M059J (cell line): ENCODE data around the gene PAK4. TPM values are rescaled to one million over a fixed set of nuclear protein-coding genes. Genes with fewer than 3 reads are reported as not detected.
"Not testable (repeated sequence)": the region's sequence is repeated elsewhere in the genome, so short reads cannot be mapped to it uniquely, and the experiment has no call there.

Experiments used
- DNase-seq: peaks from one replicate; pipeline ENCODE4 v3.0.0-alpha.2; 2012; ENCODE audit warnings: low read depth
- total RNA-seq: library from RNA; depleted of rRNA; stranded (reverse); fragments of >200 nt; shearing (Covaris generic); gene quantifications from 2 replicates; pipeline ENCODE4 v1.2.3, GENCODE V29; 2014

The PAK4 gene
- total RNA-seq, 1 experiment from 2014 or later = 10.9 TPM

- no peak for DNase-seq
Measured at GRCh38 chr19:39100500-39101166, 25.0 kb upstream of the PAK4 start.

DNA sequence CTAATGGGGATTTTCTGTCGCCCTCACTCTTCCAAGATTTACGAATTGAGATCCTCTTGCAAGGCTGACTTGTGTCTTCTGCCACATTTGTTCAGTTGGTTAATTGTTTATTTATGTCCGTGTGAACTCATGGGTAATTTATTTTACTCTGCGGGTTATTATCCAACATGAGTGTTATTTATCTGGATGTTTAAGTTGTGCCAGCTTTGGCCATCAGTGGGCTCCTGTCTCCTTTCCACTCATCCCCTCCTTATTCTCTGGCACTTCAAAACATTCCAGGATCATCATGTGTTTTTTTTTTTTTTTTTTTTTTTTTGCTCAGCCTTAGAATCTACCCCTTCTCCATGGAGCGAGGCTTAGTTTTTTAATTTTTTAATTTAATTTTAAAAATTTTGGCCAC, 22.4 kb upstream of the PAK4 start:
- no peak for DNase-seq

DNA sequence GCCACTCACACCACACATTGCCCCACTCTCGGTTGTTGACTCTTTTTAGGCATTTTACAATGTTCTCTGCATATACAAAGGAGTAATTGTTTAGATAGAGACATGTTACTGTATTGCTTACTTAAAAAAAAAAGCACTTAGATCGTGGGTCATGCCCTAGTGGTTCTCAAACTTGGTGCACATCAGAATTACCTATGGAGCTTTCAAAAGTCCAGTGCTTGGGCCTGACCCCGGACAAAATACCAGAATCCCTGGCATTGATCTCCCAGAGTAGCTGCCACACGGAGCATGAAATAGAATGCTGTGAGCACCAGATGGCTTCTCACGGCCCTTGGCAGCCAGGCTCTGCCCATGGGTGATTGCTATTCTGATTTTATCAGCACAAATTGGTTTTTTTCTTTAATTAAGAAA, 21.4 kb upstream of the PAK4 start:
- no peak for DNase-seq

DNA sequence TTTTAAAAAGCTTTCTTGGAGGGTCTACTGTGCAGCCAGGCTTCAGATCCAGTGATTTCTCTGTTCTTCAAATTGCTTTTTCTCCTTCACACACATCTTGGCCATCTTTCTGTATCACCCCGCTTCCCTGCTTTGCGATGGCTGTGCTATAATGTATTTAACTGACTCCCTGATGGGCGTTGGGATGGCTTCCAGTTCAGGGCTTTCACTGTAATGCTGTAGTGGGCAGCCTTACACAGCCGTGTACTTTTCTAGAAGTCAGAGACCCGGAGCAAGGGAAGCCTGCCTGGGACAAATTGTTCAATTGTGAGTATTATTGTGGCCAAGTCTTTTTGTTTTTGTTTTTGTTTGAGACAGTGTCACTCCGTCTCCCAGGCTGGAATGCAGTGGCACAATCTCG, 19.4 kb upstream of the PAK4 start:
- no peak for DNase-seq

DNA sequence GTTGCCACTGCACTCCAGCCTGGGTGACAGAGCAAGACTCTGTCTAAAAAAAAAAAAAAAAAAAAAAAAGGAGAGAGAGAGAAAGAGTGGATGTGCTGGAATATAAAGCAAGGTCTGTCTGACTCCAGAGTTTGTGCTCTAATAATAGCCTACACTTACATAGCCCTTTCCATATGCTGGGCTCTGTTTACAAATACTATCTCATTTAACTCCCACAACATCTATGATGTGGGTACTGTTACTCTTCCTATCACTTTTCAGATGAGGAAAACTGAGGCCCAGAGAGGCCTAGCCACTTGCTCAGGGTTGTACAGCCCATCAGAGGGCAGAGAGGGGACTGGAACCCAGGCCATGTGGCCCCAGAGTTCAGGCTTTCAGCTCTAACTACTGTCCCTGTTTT, 15.9 kb upstream of the PAK4 start:
- DNase-seq = no peak

- peak; percentile 54 for DNase-seq
Measured at GRCh38 chr19:39110263-39110967, 15.2 kb upstream of the PAK4 start.

DNA sequence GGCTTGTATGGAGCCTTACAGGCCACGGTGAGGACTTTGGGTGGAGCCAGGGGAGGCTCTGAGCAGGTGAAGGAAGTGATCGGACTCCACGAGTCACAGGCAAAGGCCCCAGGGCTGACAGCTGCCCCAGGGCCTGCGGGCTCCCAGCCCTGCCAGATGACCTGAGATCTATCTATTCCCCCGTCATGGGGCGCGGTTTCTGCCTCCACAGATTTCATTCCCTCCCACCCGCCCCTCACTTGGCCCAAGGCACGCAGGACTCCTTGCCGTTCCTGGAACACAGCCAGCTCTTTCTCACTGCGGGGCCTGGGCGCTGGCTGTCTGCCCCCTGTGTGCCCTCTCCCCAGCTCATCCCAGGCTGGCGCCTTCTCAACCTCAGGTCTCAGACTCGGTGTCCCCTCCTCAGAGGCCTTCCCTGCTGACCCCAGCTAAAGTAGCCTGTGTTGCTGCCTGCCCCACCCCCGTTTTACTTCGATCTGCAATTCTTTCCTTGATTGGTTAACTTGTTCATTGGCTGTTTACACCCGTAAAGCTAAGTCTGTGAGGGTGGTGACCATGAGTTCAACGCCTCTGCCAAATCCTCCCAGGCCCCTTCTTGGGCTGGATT, 13.9 kb upstream of the PAK4 start:
- DNase-seq = peak; percentile 59

DNA sequence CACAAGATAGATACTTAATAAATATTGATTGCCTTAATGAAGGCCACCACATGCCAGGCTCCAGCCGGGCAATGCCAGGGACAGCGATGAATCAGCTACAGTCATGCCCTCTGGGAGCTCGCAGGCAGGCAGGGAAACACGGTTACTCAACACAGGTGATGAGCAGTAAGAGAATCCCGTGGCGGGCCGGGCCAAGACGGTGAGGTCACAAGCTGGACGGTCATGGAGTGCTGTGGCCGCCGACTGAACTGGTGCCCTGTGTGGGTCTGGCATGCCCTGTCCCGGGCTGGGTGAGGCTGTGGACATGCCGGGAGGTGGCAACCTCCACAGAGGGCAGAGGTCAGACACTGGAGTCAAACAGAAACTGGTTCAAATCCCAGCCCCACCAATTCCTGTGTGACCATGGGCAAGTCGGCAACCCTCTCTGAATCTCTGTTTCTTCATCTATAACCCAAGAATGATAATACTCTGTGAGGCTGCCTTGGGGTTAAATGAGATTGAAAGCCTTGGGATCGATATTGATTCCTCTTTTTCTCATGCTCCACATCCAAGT, 13.2 kb upstream of the PAK4 start:
- DNase-seq = peak; percentile 94

- DNase-seq = no peak
Measured at GRCh38 chr19:39113199-39113598, 12.4 kb upstream of the PAK4 start.

- no peak for DNase-seq
Measured at GRCh38 chr19:39115105-39115847, 10.3 kb upstream of the PAK4 start.

- not testable (repeated sequence) for DNase-seq
Measured at GRCh38 chr19:39117023-39117422, 8.6 kb upstream of the PAK4 start.

DNA sequence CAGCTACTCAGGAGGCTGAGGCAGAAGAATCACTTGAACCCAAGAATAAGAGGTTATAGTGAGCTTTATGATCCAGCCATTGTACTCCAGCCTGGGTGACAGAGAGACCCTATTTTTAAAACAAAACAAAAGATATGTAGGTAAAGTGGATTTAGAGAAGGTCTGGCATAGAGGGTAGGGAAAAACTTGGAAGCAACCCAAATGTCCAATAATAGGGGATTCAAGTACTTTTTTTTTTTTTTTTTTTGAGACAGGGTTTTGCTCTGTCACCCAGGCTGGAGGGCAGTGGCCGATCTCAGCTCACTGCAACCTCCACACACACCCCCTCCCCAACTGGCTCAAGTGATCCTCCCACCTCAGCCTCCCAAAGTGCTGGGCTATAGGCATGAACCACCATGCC, 5.8 kb upstream of the PAK4 start:
- no peak for DNase-seq

DNA sequence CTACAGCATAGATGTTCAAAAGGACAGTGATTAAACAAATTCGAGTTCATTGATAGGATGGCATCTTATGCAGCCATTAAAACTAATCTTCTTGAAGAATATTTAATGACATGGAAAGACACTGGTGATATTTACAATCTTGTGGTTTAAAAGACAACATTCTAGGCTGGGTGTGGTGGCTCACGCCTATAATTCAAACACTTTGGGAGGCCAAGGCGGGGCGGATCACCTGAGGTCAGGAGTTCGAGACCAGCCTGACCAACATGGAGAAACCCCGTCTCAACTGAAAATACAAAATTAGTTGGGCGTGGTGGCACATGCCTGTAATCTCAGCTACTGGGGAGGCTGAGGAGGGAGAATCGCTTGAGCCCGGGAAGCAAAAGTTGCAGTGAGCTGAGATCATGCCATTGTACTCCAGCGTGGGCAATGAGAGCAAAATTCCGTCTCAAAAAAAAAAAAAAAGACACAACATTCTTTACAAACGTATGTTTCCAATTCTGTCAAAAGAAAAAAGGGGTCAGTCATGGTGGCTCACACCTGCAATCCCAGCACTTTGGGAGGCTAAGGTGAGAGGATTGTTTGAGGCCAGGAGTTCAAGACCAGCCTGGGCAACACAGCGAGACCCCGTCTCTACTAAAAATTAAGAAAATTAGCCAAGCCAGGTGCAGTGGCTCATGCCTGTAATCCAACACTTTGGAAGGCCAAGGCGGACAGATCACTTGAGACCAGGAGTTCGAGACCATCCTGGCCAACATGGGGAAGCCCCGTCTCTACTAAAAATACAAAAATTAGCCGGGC, 2.5 kb upstream of the PAK4 start:
- no peak for DNase-seq

GRCh38 chr19:39124136-39124764, 1.3 kb upstream of the PAK4 start:
- DNase-seq = no peak

GRCh38 chr19:39125199-39125553, 410 bp upstream of the PAK4 start:
- no peak for DNase-seq

- DNase-seq = no peak
Measured at GRCh38 chr19:39126312-39127187, 964 bp downstream of the PAK4 start.

DNA sequence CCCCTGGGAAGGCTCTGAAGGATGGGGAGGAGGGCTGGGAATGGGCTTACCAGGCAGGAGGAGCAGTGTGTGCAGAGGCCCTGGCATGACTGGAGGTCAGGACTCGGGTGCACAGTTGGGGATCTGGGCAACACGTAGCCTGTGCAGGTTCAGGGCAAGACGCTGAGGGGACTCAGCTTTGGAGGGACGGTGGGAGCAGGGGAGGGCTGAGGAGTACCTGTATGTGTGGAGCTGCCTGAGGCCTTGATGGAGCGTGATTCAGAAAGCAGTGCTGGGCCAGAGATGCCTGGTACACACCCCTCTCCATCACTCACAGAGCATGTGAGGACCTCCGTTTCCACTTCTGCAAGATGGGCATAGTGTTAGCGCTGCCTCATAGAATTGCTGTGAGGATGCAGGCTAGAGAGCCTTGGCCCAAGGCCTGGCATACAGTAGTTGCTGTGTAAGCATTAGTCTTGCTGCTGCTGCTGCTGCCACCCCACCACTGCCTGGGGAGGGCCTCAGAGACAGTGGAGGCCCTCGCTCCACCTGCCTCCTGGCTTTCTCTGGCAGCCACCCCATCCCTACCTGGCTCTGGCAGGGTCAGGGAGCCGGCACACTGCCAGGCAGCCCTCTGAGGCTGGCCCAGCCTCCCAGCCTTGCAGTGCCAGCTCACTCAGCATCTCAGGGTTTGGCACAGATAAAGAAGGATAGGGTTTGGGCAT, 2.4 kb downstream of the PAK4 start:
- DNase-seq = no peak

DNA sequence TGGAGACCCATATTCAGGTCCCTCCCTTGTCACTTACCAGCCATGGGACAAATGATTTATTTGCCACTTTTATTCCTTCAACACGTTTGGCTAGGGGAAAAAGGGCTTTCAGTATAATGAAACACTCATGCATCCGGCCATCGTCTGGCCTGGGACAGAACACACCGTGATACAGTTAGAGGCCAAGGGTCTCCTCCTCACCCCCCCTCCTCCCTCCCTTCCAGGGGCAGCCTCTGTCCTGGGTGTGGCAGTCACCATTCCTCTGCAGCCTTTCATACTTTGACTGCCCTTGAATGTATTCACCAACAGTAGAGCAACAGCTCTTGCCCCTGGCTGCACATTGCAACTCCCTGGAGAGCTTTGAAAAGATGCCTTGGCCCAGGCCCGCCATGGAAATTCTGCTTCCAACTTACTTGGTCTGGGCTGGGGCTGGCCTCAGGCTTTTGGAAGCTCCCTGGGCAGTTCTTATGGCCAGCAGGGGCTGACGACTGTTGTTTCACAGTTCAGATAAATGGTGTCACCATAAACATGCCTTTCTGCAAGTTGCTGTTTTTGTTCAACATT, 3.0 kb downstream of the PAK4 start:
- no peak for DNase-seq

GRCh38 chr19:39129116-39129515, 3.5 kb downstream of the PAK4 start:
- no peak for DNase-seq
